HG02884 (cell line): Measurements from ENCODE around the gene SLC35F5.
"Not testable (repeated sequence)": the region's sequence is repeated elsewhere in the genome, so short reads cannot be mapped to it uniquely, and the experiment has no call there.

Source experiments
- ATAC-seq: cut with Tn5 transposase; IDR thresholded peaks from one replicate; pipeline ENCODE4 v1.9.1; 2021; ENCODE audit warnings: mild to moderate bottlenecking, moderate library complexity; ENCODE audit not compliant: unreplicated experiment

SLC35F5 gene

DNA sequence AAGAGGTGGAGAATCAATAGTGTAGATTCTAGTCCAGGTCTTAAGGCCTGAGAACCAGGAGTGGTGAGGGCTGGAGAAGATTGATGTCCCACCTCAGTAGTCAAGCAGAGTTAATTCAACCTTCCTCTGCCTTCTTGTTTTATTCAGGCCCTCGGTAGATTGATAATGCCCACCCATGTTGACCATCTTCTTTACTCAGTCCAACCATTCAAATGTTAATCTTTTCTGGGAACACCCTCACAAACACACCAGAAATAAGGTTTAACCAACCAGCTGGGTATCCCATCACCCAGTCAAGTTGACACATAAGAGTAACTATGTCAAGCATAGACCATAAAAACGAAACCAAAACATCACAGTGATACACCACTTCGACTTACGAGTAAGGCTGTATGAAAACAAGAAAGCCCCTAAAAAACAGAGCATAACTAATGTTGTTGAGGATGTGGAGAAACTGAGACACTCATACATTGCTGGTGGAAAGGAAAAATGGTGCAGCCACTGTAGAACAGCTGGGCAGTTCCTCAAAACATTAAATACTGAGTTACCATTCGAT is 57.5 kb downstream of the SLC35F5 start:
- ATAC-seq, result peak; percentile 72

DNA sequence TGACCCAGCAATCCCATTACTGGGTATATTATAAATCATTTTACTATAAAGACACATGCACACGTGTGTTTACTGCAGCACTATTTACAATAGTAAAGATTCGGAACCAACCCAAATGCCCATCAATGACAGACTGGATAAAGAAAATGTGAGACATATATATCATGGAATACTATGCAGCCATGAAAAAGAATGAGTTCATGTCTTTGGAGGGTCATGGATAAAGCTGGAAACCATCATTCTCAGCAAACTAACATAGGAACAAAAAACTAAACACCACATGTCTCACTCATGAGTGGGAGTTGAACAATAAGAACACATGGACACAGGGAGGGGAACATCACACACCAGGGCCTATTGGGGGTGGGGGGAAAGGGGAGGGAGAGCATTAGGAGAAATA is 58.2 kb downstream of the SLC35F5 start:
- not testable (repeated sequence) for ATAC-seq

DNA sequence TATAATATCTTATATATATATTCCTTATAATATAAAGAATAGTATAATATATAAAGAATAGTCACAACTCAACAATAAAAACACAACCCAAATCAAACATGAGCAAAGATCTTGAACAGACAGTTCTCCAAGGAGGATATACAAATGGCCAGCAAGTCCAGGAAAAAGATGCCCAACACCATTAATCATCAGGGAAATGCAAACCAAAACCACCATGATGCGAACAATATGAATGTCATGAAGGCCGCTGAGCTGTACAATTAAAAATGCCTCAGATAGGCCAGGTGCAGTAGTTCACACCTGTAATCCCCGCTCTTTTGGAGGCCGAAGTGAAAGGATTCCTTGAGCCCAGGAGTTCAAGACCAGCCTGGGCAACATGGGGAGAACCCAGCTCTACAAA is 58.9 kb downstream of the SLC35F5 start:
- no peak for ATAC-seq

DNA sequence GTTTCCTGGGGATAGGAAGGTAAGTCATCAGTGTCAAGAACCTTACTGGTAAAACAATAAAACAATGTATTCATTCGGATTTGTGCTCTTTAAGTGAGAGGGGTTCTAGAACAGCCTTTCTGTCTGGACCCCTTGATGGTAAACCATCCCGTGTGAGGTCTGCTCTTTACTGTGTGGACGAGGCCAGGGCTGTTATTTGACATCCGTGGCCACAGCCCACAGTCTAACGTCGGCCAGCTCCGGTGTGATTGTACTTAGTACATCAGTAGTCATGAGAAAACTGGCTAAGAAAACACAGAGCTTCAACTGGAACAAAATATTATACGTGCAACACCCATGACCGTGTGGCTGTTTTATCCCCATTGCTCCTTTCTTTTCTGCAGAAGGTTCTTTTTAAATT is 62.0 kb downstream of the SLC35F5 start:
- ATAC-seq, result no peak

DNA sequence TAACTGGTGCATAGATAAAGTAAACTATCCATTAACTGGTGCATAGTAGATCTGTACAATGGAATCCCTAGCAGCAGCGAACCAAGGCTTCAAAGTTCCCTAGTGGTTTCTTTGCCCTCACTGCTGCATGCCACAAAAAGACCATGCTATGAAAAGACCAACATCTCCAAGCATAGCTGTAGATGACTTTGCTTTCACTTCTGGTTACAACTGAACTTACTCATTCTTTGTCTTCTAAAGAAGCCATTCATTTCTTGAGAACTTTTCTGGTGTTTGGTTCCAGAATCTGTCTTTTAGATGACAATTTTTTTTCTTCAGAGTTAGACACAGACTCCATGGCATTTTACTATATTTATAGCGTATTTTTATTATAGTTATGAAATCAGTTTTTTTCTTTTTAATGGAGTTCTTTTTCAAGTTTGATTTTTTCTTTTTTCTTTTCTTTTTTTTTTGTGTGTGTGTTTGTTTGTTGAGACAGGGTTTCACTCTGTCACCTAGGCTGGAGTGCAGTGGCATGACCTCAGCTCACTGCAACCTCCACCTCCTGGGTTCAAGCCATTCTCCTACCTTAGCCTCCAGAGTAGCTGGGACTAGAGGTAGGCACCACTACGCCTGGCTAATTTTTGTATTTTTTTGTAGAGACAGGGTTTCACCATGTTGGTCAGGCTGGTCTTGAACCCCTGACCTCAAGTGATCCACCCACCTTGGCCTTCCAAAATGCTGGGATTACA is 63.6 kb downstream of the SLC35F5 start:
- ATAC-seq, result peak; percentile 66

DNA sequence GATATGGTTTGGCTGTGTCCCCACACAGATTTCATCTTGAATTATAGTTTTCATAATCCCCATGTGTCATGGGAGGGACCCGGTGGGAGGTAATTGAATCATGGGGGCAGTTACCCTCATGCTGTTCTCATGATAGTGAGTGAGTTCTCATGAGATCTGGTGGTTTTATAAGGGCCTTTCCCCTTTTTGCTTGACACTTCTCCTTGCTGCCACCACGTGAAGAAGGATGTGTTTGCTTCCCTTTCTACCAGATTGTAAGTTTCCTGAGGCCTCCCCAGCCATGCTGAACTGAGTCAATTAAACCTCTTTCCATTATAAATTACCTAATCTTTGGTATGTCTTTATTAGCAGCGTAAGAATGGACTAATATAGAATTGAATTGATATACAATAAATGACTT is 65.6 kb downstream of the SLC35F5 start:
- not testable (repeated sequence) for ATAC-seq

DNA sequence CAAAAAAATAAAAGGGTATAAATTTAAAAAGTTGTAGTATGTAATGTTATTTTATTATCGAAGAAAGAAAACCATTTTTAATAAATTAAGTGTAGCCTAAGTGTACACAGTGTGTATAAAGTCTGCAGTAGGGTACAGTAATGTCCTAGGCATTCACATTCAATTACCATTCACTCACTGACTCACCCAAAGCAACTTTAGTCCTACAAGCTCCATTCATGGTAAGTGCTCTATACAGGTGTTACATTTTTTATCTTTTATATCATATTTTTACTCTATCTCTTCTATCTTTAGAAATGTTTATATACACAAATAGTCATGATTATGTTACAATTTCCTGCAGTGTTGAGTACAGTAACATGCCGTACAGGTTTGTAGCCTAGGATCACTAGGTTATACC is 69.9 kb downstream of the SLC35F5 start:
- ATAC-seq, result no peak

DNA sequence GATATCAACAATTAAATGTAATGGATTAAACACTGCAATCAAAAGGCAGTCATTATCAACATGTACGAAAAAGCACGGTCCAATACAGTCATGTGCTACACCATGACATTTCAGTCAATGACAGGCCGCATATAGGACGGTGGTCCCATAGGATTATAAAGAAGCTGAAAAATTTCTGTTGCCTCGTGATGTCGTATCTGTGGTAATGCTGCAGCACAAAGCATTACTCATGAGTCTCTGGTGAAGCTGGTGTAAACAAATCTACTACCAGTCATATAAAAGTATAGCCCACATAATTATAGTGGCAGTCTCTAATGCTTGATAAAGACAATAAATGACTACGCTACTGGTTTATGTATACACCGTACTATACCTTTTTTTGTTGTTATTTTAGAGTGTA is 71.0 kb downstream of the SLC35F5 start:
- ATAC-seq, result no peak

DNA sequence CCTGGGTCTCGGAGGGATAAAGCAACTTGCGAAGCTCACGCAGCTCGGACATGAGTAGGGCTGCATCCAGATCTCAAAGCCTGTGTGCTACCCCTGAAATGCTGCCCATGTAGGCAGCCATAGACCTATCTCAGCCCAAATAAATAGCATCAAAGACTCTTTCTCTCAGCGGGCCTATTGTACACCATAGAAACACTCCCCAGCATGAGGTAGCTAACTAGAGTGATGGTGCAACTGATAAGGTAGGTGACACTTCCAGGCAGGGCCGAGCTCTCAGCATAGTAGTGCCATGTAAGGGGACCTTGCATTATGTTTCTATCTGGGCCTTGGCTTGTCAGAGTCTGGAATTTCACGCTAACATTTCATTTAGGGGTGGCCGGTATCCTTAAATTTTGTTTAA is 77.0 kb downstream of the SLC35F5 start:
- no peak for ATAC-seq

DNA sequence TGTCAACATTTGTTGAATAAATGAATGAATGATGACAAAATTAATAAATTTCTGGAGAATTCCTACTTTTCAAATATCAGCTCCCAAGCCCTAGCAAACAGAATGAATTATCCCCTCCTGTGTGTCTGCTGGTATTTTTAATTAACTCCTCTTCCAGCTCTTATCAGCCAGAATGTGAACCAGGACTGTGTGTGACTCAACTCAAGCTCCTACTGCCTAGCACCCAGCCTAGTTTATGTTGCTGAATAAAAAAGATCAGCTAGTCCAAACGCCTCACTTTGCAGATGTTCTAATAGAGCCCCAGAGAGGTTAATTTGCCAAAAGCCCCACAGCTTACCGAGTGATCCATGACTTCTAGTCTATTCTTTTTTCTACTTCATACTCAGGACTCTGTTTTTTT is 79.1 kb downstream of the SLC35F5 start:
- no peak for ATAC-seq

DNA sequence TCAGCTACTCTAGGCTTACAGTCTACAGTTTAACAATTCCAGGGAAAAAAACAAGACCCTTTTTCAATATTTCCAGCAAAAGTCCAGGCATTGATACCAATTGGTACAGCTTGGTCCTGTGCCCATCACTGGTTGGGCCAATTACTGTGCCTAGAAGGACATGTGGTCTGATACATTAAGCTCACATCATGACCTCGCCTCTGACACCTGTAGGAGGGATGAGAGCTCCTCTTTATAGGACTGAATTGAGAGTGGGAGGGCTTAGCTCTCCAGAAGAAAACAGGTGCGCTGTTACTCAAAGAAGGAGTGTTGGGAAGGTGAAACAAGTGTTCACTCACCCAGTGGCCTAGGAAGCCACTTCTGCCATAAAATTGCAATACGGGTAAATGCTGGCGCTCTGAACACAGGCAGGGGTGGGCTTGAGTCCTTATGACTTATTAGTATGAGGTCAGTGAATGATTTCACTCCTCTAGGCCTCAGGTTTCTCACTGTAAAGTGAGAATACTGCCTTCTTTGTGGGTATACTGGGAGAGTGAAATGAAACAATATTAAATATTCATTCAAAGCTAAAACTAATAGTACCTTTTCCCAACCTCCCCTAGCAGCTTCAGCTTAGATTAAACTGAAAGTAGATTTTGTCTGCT is 79.7 kb downstream of the SLC35F5 start:
- ATAC-seq, result no peak

DNA sequence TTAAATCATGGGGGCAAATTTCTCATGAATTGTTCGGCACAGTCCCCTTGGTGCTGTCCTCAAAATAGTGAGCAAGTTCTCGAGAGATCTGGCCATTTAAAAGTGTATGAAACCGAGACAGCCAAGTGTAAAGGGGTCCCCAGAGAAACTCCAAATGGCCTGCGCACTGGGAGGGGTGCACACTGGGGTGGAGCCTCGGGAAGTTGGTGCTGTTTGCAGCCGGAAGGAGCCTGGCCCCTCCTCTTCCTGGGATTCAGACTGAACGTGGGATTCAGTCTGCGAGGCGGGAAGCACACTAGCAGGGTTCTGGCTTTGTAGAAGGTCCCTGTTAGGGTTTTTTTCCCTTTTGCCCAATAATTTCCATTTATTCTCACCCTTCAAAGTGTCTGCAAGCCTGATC is 80.6 kb downstream of the SLC35F5 start:
- ATAC-seq, result no peak

DNA sequence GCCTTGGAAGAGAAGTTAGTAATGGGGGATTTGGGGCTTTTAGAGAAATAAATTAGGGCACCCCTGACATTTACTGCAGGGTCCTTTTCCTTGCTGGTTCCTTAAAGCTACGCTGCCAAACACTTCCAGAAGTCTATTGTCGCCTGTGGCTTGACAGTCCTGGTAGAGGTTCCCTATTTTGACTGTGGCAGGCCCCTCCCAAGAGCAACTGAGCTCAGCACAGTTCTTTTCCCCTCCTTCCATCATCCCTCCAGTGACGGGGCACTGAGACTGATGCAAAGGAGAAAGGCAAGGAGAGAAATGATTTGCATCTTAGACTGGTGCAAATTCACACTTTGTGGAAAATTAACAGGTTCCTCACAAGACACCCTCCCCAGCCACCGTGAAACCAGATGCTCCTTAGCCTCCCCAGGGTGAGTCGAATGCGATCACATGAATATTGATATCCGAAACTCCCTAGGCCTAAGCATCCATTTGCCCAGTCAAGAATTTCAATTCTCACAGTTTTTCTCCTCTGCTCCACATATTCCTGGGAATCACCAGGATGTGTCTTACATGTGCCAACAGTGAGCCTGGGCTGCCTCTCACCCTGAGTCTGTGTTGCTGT is 84.0 kb downstream of the SLC35F5 start:
- no peak for ATAC-seq

DNA sequence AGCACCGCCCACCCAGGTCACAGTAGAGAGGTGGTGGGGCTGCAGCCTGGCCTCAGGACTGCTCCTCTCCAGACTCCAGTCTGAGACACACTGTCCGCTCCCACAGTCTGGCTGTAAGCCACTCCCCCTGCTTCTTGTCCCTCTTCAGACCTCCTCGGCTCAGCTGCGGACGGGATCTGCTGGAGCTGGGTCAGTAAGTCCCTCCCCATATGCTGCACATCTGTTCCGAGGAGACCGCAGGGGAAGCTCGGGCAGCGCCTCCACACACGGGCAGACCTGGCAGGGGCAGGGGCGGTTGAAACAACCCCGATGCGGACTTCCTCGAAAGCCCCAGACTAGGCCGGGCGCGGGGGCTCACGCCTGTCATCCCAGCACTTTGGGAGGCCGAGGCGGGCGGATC is 87.4 kb downstream of the SLC35F5 start:
- not testable (repeated sequence) for ATAC-seq

DNA sequence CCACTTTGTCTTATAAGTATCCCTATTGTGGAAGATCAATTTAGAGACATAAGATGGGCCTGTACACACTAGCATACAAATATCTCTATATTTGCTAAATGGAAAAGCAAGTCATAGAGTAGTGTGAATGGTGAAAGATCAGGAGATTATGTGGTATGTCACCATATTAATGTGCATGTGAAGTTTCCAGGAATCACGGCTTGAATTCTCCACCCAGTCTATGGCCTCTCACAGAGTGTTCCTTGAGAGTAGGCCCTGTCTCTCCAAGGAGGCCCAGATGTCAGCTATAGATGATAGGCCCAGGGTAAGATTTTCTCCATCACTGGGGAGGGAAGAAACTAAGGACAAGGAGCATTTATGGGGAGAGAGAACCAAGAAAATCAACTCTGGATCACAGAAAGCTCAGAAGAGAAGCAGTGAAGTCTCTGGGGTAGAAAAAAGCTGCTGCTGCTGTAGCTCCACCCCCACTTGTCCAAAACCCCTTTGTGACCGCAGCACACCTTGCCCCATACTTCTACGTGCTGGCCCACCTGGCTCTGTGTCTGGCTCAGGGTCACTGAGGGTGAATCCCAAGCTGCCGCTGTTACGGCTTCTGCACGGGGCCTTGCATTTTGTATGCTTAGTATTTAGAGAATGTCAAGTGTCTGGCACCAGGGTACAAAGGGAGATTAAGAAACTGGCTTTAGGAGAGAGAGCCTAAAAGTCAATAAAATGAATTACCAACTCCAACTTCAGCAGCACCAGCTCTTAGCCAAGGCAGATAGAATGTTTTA is 91.5 kb downstream of the SLC35F5 start:
- not testable (repeated sequence) for ATAC-seq

DNA sequence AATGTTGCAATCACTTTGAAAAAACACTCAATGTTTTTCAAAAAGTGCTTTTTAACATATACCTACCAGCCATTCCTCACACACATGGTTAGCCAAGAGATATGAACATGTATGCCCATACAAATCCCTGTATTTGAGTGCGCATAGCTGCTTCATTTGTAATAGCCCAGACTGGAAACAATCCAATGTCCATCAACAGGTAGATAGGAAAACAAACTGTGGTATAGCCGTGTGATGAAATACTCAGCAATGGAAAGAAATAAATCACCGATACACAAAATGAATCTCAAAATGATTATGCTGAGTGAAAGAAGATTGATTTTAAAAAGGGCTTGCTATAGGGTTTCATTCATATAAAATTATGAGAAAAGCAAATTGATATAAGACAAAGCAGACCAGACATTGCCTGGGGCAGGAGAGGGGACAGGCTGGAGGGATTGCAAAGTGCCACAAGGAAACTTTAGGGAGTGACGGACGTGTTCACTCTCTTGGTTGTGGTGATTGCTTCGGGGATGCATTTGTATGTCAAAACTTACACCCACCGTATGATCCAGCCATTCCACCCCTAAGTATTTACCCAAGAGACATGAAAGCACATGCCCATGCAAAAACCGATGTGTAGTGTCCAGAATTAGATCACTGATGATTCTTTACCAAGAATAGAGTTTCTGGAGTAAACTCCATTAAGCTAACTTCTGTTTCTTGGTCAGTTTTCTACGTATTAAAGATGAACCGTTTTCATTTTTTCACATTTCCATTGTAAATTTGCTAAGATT is 93.0 kb downstream of the SLC35F5 start:
- ATAC-seq, result not testable (repeated sequence)
